ENCODE measurements around the gene LYPD5.

LYPD5 gene

DNA sequence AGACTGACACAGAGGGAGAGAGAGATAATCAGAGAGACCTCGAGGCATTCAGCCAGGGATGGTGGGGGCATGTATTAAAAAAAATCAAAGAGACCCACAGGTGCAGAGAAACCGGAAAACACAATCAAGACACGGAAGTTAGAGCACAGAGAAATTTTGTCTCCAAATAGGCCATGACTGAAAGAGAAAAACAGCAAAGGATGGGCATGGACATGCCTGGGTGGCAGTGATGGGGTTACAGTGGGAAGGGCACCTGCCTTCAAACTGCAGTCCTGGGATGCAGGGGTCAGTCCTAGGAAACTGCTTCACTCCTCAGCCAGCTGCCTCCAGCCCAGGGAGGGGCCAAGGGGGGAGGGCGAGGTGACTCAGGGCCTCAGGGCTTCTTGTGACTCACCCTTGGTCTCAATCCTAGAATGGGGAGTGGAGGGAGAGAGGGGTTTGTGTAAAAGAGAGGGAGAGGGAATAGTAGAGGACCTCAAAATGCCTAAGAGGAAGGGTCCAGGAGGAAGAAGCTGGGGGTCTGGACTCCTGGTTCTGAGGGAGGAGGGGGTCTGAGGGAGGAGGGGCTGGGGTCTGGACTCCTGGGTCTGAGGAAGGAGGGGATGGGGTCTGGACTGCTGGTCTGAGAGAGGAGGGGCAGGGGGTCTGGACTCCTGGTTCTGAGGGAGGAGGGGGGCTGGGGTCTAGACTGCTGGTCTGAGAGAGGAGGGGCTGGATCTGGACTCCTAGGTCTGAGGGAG, 17.8 kb downstream of the LYPD5 start:
- CTCF ChIA-PET: interaction anchor here (0.5 to 1.9 kb wide), 12 partner anchors 12 to 243 kb away, joined by 3 to 20 read pairs (median 4); partner anchors contain the start of gene PLAUR
- TF ChIP-seq, protein P1, sequence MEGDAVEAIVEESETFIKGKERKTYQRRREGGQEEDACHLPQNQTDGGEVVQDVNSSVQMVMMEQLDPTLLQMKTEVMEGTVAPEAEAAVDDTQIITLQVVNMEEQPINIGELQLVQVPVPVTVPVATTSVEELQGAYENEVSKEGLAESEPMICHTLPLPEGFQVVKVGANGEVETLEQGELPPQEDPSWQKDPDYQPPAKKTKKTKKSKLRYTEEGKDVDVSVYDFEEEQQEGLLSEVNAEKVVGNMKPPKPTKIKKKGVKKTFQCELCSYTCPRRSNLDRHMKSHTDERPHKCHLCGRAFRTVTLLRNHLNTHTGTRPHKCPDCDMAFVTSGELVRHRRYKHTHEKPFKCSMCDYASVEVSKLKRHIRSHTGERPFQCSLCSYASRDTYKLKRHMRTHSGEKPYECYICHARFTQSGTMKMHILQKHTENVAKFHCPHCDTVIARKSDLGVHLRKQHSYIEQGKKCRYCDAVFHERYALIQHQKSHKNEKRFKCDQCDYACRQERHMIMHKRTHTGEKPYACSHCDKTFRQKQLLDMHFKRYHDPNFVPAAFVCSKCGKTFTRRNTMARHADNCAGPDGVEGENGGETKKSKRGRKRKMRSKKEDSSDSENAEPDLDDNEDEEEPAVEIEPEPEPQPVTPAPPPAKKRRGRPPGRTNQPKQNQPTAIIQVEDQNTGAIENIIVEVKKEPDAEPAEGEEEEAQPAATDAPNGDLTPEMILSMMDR (conservative IDR thresholded peaks at IDR 0.05; ENCODE audit: low read depth): no peak
- H3K27ac ChIP-seq: peak overlapping the region; percentile 96
- POLR2A ChIA-PET (ENCODE audit: low non-redundant PET): interaction anchor here (0.5 kb wide), 1 partner anchor 267 kb away, joined by 4 read pairs; no protein-coding TSS in a partner anchor
- DNase-seq (ENCODE audit: low spot score): peak; percentile 92

DNA sequence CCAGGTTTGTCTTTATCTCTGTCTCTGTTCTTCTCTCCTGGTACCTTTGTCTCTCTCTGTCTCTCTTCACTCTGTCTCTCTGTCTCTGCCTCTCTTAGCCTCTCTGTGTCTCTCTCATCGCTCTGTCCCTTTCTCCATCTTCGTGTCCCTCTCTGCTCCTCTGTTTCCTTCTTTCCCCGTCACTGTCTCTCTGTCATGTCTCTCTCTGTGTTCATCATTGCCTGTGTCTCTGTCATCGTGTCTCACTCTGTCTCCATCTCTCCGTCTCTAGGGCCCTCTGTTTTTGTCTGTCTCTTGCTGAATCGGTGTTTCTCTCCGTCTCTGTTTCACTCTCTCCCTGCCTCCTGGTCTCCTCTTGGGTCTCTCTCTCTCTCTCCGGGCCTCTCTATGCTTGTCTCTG, 18.6 kb downstream of the LYPD5 start:
- POLR2A ChIA-PET (ENCODE audit: low non-redundant PET): no interaction called here

DNA sequence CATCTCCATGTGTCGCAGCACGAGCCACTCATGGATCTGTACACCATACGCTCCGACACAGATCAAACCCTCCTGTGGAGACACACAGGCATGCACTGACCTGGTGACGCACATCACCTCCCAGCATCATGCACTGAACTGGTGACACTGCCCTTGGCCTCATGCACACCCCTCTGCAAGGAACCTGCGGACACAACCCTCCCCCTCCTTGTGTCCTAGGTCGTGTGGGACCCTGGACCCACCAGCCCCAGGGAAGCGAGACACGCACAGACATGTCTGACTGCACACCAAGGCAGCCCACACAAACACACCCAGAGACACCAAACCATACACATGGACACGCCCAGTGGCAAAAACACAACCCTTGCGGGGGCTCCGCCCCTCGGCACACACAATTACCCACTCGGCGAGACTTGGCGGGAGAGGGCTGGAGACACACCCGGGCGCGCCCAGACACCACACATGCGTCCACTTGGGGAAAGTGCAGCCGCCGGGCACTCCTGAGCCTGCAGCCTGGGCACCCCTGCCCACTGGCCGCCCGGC, 19.5 kb downstream of the LYPD5 start:
- peak overlapping the region; percentile 96 for H3K27ac ChIP-seq
- TF ChIP-seq, protein P1 (conservative IDR thresholded peaks at IDR 0.05; ENCODE audit: low read depth): no peak
- DNase-seq (ENCODE audit: low spot score): no peak
- CTCF ChIA-PET: no interaction called here
- POLR2A ChIA-PET (ENCODE audit: low non-redundant PET): no interaction called here

More for the DNA sequence above, 18.6 kb downstream of the LYPD5 start:
- peak overlapping the region; percentile 96 for H3K27ac ChIP-seq
- CTCF ChIA-PET: no interaction called here
- DNase-seq (ENCODE audit: low spot score): no peak
- TF ChIP-seq, protein P1 (conservative IDR thresholded peaks at IDR 0.05; ENCODE audit: low read depth): no peak

DNA sequence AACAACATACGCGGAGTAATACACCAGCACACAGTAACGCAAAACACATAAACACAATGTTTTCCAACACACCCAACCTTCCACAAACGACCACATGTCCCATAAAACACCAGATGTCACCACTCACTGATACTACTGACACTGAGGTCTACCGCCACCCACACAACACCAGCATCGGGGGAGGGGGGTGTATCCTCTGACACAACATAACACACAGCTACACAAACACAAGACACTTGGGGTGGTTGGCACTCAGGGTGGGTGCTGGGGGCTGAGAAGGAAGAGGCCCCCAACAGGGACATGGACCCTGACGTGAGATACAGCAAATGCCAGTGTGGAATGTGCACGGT, 20.0 kb downstream of the LYPD5 start:
- no peak for DNase-seq (ENCODE audit: low spot score)
- CTCF ChIA-PET: no interaction called here
- POLR2A ChIA-PET (ENCODE audit: low non-redundant PET): no interaction called here
- H3K27ac ChIP-seq: peak overlapping the region; percentile 96
- TF ChIP-seq, protein P1 (conservative IDR thresholded peaks at IDR 0.05; ENCODE audit: low read depth): no peak

DNA sequence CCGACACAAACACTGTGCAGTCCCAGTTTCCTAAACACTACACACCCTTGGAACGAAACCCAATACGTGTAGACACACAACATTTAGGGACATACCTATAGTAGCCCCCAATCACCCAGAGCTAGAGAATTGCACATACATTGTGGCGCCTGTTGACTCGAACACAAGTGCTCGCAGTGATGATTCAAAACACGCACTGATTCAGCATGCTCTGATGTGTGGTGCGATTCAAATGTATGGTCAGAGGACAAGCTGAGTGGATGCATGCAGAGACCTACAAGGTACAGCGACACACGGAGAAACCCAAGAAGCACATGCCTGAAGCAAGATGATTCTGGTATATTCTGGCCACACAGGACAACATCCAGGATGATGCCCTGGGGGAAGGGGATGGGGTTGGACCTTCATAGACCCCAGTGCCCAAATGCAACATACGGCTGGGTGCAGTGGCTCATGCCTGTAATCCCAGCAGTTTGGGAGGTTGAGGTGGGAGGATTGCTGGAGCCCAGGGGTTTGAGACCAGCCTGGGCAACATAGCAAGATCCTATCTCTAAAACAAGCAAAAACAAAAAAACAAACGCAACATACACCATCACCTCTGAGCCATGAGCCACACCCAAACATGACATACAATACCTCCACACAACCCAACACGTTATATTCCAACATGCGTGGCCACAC, 20.5 kb downstream of the LYPD5 start:
- POLR2A ChIA-PET (ENCODE audit: low non-redundant PET): interaction anchor here (1.2 kb wide), 1 partner anchor 25 kb away, joined by 3 read pairs; no protein-coding TSS in a partner anchor
- no peak for DNase-seq (ENCODE audit: low spot score)
- TF ChIP-seq, protein P1 (conservative IDR thresholded peaks at IDR 0.05; ENCODE audit: low read depth): no peak
- CTCF ChIA-PET: no interaction called here
- H3K27ac ChIP-seq: peak overlapping the region; percentile 96

DNA sequence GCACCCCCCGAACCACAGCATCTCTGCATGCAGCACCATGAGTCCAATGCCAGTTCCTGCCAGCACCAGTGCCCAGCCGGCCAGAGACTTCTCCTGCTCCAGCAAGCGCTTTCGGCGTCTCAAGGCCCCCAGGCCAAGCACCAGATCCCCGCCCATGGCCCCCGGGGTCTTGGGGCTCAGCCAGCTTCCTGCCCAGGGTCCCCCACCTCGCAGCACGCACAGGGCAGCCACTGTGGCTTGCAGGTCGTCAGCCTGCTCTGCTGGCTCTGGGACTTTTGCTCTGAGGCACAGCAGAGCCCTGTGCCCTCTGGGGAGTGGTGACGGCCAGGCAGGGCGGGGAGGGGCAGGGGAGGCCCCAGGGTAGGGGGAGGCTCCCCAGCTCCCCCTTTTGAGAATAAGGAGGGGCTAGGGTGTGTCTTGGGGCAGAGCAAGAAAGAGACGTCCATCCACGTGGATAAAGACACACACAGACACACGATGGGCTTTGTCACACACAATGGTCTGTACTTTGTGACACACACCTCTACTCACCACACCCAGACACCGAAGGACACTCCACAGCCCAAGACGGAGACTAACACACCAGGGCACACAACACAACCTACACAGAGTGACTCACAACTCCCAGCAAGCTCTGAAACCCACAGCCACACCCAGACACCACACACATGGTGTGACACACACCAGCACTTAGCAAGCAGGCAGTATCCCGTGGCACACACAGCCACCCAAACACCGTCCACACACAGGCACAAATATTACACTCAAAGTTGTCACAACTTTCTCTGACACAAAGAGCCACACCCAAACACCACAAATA, 21.3 kb downstream of the LYPD5 start, which contains the start of gene KCNN4:
TSS of gene KCNN4 (minus strand) at position 268 of the 820 bp plus-strand sequence. CDS start at position 156, 112 bp downstream.
- TF ChIP-seq, protein P1 (conservative IDR thresholded peaks at IDR 0.05; ENCODE audit: low read depth): no peak
- CTCF ChIA-PET: interaction anchor here (1.8 kb wide), 1 partner anchor 36 kb away, joined by 7 read pairs; no protein-coding TSS in a partner anchor
- peak; percentile 72 for DNase-seq (ENCODE audit: low spot score)
- POLR2A ChIA-PET (ENCODE audit: low non-redundant PET): interaction anchor here (1.0 to 1.2 kb wide), 2 partner anchors 24 to 28 kb away, joined by 3 read pairs; no protein-coding TSS in a partner anchor
- peak within 1 kb of the TSS; percentile 96 for H3K27ac ChIP-seq

Data from RWPE1 (cell line).